Heart left ventricle (tissue), 13 donors: ENCODE data around the gene LIG1.

Experiments used
- CTCF ChIP-seq, 12 donors: fragments of 200-600 bp; sonication (generic) in 4 of 12; IDR thresholded peaks; one replicate each; pipeline versions ENCODE4 v1.5.0 to v1.8.0; 2018 to 2022; ENCODE audit warnings: antibody characterized with exemption in 12 of 12, mild to moderate bottlenecking in 5 of 12
- POLR2A ChIP-seq, 2 donors: fragments of 450-650 bp; IDR thresholded peaks; one replicate each; pipeline ENCODE4 v1.6.1; 2017; ENCODE audit warnings: antibody characterized with exemption in 2 of 2, mild to moderate bottlenecking in 2 of 2, moderate library complexity in 2 of 2
- donor health status: ischemic (EF 13 %, LVEDD 7.1; RV severe dilation, severe dysfunction).
- donor health status: DM: no; HTN: yes; CAD: no.
- donor health status: DM: no; HTN: no; CAD: no.
- donor health status: ischemic (EF 25% LVEDD 6.9; RV normal size, moderate dysfunction).
- donor health status: ischemic (EF 25% LVEDD 5.7; RV mildly dilated, moderate dysfunction).
- donor health status: ischemic (EF 35%, LVEDD 5.7; RV mildly dilated, moderate dysfunction).
- donor health status: nonischemic (EF 11% LVEDD 7.7; RV severe dilation, severe dysfunction).
- donor health status: DM: yes; HTN: yes; CAD: no.
- donor health status: PGD.
- donor health status: ischemic (EF 29% LVEDD 5.4; RV normal size, mild dysfunction).
- donor health status: nonischemic (EF 23%, LVEDD 6.1; RV moderate dilation, normal function).

- TF ChIP-seq CTCF (IDR thresholded peaks at IDR 0.05) (no peak), POLR2A (IDR thresholded peaks at IDR 0.05) (no peak)
Measured at GRCh38 chr19:48154003-48154402, 16.1 kb downstream of the LIG1 start.
